ENCODE data around the gene OGFR.

DNA sequence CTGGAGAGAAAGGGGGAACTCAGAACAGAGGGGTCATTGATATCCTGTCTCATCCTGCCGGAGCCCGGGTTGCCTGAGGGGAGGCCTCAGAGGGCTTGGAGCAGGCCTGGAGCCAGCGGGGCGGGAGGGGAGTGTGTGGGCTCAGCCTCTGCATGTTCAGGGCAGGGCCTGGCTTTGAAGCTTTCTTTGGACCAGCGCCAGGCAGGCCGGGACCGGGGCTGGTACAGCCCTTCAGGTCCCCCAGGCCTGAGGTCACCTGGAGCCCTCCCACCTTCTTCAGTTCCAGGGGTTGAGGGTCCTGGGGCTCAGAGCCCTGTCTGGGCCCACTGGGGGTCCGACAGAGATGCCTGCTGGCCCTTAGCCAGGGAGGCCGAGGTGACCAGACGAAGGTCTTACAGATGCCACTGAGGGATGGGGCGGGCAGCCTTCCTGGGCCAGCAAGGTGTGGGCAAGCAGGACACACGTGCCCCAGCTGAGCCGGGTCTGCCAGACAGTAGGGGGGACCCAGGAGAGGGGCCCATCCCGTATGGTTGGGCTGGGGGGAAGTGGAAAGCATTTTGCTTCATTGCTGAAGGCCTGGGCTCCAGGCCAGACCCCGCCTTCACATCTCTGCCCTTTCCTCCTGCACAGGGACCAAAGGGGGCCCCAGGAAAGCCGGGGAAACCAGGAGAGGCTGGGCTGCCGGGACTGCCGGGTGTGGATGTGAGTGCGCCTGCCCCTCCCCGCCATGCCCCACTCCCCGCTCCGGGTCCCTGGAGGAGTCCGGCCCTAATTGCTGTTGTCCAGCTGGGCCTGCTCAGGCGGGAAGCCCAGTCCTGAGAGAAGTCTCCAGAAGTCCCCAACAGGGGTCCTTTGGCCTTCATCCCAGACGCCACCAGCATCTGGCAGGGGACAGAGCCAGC lies 14.2 kb downstream of the OGFR start:
- TF ChIP-seq, protein P1, sequence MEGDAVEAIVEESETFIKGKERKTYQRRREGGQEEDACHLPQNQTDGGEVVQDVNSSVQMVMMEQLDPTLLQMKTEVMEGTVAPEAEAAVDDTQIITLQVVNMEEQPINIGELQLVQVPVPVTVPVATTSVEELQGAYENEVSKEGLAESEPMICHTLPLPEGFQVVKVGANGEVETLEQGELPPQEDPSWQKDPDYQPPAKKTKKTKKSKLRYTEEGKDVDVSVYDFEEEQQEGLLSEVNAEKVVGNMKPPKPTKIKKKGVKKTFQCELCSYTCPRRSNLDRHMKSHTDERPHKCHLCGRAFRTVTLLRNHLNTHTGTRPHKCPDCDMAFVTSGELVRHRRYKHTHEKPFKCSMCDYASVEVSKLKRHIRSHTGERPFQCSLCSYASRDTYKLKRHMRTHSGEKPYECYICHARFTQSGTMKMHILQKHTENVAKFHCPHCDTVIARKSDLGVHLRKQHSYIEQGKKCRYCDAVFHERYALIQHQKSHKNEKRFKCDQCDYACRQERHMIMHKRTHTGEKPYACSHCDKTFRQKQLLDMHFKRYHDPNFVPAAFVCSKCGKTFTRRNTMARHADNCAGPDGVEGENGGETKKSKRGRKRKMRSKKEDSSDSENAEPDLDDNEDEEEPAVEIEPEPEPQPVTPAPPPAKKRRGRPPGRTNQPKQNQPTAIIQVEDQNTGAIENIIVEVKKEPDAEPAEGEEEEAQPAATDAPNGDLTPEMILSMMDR (IDR thresholded peaks at IDR 0.05 in 2 of 3, conservative IDR thresholded peaks at IDR 0.05 in 1 of 3; ENCODE audit: borderline replicate concordance in 1 of 3, insufficient read depth in 1 of 3, low read depth in 2 of 3, low read length in 2 of 3): no peak
- TF ChIP-seq, protein P2, sequence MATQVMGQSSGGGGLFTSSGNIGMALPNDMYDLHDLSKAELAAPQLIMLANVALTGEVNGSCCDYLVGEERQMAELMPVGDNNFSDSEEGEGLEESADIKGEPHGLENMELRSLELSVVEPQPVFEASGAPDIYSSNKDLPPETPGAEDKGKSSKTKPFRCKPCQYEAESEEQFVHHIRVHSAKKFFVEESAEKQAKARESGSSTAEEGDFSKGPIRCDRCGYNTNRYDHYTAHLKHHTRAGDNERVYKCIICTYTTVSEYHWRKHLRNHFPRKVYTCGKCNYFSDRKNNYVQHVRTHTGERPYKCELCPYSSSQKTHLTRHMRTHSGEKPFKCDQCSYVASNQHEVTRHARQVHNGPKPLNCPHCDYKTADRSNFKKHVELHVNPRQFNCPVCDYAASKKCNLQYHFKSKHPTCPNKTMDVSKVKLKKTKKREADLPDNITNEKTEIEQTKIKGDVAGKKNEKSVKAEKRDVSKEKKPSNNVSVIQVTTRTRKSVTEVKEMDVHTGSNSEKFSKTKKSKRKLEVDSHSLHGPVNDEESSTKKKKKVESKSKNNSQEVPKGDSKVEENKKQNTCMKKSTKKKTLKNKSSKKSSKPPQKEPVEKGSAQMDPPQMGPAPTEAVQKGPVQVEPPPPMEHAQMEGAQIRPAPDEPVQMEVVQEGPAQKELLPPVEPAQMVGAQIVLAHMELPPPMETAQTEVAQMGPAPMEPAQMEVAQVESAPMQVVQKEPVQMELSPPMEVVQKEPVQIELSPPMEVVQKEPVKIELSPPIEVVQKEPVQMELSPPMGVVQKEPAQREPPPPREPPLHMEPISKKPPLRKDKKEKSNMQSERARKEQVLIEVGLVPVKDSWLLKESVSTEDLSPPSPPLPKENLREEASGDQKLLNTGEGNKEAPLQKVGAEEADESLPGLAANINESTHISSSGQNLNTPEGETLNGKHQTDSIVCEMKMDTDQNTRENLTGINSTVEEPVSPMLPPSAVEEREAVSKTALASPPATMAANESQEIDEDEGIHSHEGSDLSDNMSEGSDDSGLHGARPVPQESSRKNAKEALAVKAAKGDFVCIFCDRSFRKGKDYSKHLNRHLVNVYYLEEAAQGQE (IDR thresholded peaks at IDR 0.05; ENCODE audit: low read depth): no peak
- TF ChIP-seq POLR2AphosphoS5 (IDR thresholded peaks at IDR 0.05; ENCODE audit: low read depth, low read length): peak; percentile 37; the same call in 1 of the 2 replicates
- TF ChIP-seq TCF7L2 (IDR thresholded peaks at IDR 0.05; ENCODE audit: borderline replicate concordance, extremely low read depth, insufficient read depth, insufficient read length): peak; percentile 79
- no peak for TF ChIP-seq JUND (IDR thresholded peaks at IDR 0.05)
- no peak for TF ChIP-seq POLR2A (IDR thresholded peaks at IDR 0.05; ENCODE audit: borderline replicate concordance, extremely low read depth, insufficient read depth, insufficient read length)
- no peak for TF ChIP-seq RAD21 (IDR thresholded peaks at IDR 0.05; ENCODE audit: low read depth)

All from HCT116 (cell line).